ENCODE measurements around the gene GALNT13.

Gene GALNT13

DNA sequence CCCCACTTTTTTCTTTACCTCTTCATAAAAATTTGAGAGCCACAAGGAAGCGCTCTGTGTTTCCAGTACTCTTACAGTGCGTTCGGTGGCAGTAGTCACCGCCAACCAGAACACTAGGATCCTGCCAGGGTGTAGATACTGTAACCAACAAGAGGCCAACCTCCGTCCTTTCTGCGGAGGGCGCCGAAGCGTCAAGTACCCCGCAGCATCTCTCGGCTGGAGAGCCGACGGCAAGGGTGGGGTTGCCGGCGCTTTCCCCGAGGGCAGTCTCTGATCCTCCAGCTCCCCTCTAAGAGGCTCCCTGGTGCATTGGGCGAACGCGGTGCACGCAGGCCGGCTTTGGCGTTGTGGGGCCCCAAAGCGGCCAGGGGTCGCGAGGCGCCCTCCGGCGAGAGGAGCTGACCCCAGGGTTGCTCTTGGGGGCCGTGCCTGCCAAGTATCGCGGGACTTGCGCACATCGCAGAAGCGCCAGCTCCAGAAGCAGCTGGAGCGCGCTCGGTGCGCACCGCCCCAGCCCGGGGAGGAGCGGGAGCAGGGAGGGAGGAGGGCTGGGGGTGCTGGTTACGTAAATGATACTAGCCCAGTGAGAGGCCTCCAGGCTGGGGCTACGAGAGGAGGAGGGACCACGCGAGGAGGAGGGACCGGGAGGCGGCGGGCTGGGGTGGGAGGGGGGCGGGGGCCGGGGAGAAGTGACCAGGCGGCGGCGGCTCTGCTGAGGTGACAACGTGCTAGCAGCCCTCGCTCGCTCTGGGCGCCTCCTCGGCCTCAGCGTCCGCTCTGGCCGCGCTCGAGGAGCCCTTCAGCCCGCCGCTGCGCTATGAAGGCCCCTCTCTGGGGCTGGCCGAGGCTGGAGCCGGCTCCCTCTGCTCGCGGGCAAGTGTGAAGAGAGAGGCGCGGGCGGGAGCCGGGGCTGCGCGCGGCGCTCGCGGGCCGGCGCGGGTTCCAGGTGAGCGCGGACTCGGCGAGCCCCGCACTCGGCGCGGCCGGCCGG, at the start of gene GALNT13:
TSS of gene GALNT13 (plus strand) at position 692 of the 991 bp plus-strand sequence.
- no peak for DNase-seq (ENCODE audit: low read depth in 3 of 3)

DNA sequence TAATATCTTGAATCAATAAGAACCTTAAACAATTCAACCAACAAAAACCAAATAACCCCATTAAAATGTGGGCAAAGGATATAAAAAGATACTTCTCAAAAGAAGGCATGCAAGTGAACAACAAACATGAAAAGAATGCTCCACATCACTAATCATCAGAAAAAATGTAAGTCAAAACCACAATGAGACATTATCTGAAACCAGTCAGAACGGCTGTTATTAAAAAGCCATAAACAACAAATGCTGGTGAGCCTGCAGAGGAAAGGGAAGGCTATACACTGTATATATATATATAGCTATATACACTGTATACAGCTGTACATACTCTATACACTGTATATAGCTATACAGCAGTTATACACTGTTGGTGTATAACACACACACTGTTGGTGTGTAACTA, 47.8 kb upstream of the GALNT13 start:
- DNase-seq (ENCODE audit: low read depth in 3 of 3), result no peak

DNA sequence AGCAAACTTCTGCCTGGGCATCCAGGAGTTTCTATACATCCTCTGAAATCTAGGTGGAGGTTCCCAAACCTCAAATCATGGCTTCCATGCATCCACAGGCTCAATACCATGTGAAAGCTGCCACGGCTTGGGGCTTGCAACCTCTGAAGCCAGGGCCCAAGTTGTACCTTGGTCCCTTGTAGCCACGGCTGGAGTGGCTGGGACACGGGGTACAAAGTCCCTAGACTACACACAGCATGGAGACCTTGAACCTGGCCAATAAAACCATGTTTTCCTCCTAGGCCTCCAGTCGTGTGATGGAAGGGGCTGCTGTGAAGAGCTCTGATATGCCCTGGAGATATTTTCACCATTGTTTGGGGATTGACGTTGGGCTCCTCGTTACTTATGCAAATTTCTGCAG, 43.4 kb upstream of the GALNT13 start:
- no peak for DNase-seq (ENCODE audit: low read depth in 3 of 3)

DNA sequence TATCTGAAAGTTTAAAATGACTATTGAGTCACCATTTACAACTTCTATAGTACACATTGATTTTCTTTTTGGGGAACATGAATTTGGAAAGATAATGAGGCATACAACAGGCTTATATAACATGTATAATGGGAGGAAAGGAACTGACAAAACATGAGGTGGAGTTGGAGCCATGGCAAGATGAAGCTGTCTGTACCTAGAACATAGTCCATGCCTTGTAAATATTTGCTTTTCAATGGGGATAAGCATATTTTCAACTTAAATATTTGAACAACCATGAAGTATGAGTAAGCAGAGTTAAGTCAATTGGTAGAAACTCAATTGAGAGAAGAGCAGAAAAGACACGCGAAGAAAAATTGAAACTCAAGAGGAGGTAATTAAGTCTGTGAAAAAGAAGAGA, 37.1 kb upstream of the GALNT13 start:
- DNase-seq (ENCODE audit: low read depth in 3 of 3), result no peak

DNA sequence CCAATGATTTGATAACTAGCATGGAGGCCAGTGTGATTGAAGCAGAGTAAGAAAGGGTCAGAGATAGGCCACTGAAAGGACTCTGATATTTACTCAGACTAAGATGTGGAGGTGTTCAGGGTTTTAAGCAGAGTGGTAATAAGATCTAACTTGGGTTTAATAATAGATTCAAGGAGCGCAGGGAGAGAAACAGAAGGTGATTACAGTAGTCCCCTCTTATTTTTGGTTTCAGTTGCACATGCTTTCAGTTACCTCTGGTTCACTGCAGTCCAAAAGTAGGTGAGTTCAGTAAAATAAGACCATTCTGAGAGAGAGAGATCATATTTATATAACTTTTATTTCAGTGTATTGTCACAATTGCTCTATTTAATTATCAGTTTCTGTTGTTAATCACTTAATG, 13.5 kb upstream of the GALNT13 start:
- no peak for DNase-seq (ENCODE audit: low read depth in 3 of 3)

DNA sequence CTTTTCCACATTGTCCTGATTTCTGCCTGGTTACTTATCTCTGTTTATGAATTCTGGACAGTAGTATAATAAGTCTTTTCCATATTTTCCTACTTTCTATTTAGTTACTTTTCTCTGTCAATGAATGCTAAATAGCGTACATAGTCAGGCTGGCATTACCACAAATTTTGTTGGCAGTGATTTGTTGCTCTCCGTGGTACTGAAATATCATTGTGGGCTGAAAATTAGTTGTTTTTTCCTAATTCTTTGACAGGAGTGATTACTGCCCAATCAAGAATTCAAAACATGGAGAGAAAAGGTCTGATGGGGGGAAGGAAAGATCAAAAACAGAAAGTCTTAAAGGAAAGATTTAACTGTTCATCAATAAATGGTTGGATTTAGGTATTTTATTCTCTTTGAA, 7.7 kb upstream of the GALNT13 start:
- no peak for DNase-seq (ENCODE audit: low read depth in 3 of 3)

DNA sequence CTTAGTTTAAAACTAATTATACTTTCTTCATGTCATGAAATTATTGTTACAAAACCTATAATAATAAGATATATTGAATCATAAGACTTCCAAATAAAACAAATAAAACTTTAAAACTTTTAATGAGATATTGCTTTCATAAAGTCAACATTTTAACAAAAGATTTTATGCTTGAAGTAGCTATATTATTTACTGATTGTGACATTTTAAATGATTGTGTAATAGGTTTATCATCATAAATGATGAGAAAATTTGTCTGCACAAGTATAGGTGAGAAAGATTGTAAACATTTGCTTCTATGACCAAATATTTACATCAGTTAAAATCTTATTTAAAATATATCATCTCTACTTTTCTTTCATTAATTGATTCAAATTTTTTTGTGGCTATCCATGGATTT, 5.1 kb upstream of the GALNT13 start:
- DNase-seq (ENCODE audit: low read depth in 3 of 3), result no peak

DNA sequence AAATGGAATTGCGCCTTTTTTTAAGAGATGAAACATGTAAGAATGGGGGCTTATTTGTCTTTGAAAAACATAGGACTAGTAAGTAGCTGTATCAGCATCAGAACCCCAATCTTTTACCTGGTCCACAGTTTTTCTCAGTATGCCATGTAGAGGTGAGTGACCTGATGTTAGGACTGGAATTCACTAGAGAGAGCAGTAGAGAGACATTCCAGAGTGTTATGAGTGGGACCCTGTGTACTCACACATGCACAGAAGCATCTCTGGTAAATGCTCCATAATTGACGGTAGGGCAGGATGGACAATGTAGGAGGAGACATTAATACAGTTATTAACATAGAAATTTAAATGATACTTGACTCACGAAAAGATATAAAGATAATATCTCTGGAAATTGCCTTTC, 1.4 kb upstream of the GALNT13 start:
- DNase-seq (ENCODE audit: low read depth in 3 of 3), result no peak

DNA sequence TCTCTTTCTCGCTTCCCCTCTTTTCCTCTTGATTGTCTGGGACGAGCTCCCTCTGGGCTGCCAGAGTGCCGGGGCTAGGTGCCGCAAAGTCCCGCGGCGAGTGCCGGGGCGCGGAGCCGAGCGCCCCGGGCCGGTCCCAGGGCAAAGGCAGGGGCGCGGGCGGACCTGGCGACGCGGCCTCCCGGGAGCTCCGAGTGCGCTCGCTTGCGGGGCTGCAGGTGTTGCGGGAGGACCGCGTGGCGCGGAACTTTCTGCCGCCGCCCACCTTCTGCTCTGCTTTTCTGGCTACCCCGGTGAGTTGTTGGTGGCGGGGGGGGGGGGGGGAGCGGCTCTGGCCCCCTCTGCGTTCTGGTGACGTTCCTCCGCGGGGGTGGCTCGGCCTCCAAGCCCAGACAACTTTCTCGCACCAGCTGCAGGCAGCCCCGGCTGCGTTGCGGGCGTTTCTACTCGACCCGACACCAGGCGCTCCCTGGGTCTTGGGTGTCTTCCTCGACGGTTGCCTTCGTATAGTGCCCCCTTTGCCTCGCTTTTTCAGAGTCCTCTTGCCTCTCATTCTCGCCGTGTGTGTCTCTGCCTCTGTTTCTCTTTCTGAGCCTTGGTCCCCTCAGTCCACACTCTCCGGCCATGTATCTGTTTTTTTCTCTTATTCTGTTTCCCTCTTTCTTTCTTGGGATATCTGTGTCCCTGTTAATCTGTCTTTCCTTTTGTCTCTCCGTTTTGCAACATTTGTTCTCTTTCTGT, 759 bp downstream of the GALNT13 start:
- DNase-seq (ENCODE audit: low read depth in 3 of 3), result no peak

DNA sequence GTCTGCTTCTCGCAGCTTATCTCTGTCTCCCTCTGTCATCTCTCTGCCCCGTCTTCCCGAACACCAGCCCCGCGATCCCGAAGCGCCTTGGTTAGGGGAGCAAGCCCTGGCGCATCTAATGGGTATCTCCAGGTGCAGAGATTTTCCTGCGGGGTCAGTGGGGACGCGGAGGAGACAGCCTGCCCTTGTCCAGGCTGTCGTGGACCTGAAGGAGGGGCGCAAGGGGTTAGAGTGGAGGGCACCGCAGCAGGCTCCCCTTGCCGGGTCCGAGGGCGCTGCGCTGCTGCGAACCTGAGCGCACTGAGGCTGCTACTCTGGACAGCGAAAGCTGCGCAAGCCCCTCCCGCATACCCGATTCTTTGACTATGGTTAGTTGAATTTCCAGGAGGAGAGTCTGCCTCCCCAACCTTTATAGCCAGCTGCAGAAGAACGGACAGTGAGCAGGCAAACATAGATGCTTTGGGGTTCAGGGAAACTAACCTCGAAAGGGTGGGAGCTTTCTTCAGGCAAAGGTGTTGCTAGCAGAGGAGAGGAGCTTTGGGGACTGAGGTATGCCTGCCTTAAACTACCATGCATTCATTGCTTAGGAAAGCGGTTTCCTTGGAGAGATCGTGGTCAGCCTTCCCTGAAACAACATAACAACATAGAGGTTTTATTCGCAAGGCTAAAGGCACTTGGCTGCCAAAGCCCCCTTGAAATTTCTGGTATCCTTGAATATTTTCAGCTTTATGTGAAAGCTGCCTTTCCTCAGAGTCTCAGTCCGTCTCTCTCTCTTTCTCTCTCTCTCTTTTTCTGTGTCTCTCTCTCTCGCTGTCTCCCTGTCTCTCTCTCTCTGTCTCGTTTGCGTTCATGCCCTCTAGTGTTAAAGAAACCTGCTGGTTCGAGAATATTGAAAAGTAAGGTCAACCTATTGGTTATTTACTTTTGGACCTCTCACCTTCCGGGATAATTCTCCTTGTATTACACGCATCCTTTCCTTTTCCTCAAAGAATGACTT, 1.6 kb downstream of the GALNT13 start:
- no peak for DNase-seq (ENCODE audit: low read depth in 3 of 3)

DNA sequence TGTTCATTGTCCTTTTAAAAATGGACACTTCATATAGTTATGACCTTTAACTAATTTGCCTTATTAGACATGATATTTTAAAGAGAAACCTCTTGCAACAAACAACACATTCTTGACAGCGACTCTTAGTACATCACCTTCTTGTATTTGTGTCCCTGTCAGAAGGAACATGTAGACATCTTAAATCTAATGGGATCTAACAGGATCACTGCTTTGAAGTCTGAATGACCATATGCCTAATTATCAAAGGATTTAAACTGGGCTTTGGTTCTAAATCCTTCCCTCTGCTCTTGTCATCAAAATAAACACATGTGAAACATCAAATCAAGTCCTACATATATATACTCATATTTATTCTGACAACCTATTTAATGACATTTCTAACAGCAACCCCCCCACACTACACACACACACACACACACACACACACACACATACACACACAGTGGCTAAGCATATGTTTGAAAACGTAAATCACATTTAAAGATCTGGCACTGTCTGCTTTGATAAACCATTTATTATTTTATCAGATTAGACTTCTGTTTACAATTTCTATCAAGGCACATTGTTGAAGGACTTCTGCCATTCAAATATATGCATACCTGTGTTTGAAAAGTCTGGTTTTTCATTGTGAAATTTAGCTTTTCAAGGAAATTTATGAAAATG, 4.2 kb downstream of the GALNT13 start:
- no peak for DNase-seq (ENCODE audit: low read depth in 3 of 3)

DNA sequence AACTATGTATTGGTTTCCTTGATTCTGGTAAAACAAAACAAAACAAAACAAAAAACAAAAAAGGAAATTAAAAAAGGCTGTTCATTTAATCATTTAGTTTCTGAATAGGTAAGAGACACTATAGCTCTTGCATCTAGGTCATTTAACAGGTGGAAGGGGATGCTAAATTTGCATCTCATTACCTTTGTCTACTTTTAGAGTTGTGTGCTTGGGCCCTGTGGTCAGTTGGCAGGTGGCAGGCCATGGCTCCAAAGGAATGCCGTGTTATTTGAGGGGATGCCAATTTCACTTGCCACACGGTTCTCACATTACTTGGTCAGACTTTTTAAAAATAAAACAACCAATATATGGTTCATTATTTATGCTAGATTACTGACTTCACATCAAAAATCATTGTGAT, 9.2 kb downstream of the GALNT13 start:
- no peak for DNase-seq (ENCODE audit: low read depth in 3 of 3)

DNA sequence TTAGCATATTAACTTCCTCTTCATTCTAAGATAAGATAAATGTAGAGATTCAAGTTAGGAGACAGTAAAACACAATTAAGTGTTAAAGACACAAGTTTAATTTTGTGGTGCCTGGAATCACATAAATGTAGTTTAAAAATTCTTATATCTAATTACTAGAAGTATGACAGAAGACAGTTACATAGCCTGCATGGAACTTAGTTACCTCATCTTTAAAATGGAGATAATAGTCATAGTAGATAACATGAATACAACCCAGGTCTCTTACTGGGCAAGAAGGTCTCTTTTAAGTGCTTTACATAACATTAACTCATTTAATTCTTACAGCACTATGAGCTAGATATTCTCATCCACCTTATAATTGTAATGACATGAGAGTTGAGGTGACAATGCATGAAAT, 15.1 kb downstream of the GALNT13 start:
- no peak for DNase-seq (ENCODE audit: low read depth in 3 of 3)

DNA sequence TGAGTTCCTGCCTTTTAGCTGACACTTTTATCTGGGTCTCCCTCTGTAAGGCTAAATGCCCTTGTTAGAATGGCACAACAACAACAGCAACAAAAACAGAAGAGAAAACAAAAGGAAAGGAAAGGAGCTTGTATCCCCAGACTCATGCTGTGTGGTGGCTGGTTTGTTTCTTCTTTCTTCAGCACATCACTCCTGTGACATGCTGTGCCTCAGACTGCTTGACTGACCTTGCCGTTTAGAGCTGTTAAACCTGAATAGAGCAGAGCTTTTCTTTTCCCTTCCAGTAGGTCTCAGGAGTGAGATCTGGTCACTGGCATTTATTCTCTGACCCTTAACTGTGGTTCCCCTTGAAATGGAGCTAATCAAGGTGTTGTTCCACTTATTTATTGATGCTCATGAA, 18.9 kb downstream of the GALNT13 start:
- DNase-seq (ENCODE audit: low read depth in 3 of 3), result no peak

DNA sequence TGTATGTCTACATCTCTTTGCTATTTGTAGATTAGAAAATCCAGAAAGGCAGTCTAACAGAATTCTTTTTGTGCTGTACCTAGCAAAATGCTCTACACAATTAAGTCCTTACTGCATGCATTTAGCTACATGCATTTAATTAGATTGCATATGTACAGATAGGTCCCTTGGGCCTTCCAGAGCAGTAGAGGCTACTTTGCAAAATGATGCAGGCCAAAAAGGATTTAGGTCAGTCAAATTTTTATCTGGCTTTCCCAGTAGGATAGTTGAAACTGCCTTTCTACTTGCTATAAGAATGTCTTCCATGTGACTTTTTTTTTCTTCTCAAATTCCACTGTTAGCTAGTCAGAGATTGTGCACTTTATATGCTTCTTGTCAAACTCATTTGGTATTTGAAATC, 19.3 kb downstream of the GALNT13 start:
- no peak for DNase-seq (ENCODE audit: low read depth in 3 of 3)

DNA sequence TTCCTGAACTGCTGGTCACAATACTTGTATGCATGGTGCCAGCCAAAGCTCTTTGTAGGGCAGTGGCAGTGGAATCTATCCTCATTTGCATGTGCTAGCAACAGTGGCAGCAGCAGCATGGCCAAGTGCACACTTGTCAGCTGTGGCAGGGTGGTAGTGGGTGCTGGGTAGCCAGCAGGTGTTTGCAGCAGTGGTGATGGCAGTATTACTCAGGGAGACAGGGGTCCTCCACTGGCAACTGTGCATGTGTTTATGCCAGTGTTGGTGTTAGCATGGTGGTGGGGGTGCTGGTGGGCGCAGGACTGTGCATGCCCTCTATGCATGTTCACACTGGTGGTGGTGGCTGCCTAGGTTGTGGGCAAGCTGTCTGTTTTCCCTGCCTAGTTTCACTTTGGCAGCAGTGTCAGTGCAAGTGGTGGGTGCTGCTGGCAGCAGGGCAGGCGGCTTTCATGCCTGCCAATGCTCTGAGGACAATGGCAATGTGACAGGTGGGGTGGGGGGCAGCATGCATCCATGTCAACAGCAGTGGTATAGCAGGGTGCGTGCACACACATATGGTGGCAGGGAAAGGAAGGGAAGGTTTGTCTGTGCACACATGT, 41.2 kb downstream of the GALNT13 start:
- no peak for DNase-seq (ENCODE audit: low read depth in 3 of 3)

DNA sequence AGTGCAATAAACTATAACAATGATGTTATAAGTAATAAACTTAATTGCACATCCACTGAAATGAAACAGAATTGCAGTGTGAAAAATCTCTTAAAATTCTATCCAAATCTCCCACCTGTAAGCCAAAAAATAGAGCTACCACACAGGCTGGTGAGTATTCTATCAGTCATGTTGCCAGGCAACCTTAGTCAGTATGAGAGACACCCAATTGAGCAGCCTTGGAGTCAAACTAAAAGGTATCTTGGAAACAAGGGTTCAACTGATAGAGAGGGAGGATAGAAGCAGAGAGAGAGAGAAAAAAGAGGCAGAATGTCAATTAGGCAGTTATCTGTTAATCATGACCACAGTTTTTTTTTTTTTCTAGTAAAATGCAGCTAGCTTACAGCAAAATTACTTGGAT, 45.8 kb downstream of the GALNT13 start:
- no peak for DNase-seq (ENCODE audit: low read depth in 3 of 3)

DNA sequence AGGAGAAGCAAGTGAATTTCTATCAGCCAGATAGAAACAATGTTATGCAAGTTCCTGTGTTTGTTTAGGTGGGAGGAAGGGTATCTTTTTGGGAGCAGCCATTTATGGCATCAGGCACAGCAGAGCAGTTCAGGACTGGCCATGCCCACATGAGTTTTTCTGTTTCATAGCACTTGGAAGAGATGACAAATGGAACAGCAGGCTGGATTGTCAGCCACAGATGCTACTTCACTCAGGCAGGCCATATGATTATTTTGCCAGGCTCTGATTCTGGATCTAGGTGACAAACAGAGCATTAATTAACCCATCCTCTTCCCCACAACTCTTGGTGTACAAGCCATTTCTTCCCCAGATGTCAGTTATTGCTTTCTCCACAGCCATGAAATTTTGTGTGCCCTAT, 63.8 kb downstream of the GALNT13 start:
- no peak for DNase-seq (ENCODE audit: low read depth in 3 of 3)

DNA sequence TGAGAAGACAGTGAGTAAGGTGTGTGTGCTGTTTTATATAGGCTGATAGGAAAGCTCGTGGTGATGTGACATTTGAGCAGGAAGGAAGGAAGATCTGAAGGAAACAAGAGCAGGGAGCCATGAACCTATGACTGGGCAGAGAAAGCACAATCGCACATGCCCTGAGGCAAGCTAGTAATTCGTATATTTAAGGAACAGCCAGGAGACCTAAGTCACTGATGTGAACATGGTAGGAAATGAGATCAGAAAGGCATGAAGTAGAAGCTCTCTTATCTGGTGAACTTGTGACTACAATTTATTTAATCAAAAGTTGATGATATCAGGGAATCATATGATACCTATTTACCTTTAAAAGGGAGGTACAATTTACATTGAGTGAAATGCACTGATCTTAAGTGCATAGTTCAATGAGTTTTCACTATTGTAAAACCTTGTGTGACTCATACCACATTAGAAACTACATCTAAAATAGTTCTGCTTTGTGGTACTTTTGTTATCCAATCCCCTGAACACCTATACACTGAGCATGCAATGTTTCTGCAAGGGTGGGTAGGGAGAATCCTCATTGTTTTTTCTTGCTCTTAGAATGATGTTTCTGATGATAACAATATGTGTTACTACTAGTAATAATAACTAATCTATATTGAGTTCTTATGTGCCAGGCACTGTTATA, 67.5 kb downstream of the GALNT13 start:
- no peak for DNase-seq (ENCODE audit: low read depth in 3 of 3)

DNA sequence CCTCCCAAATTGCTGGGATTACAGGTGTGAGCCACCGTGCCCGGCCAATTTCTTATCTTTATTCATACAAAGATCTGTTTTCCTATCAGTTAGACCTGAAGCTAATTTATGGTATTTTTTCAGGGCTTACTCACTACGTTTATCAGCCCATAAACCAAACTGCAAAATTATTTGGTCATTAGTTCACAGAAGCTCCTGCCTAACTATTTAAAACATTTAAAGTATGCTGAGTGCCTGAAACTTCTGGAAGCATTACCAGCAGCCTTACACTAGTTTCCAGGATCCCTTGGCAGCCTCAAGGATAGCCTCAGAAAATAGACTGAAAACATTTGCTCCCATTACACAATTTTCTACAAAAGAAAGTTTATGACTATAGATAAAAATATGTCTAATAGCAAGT, 68.8 kb downstream of the GALNT13 start:
- no peak for DNase-seq (ENCODE audit: low read depth in 3 of 3)

All from stimulated activated CD4-positive, alpha-beta T cell treated with anti-CD3 and anti-CD28 coated beads, TNF-alpha, amount 100 ng/mL, for 24 hours (primary cell).